Ishikawa (cell line): ENCODE measurements around the gene TMEM200A.

Source experiments
- CEBPB ChIP-seq: IDR thresholded peaks from 2 replicates; pipeline ENCODE4 v1.6.1; 2012
- EGR1 ChIP-seq: IDR thresholded peaks from 2 replicates; pipeline ENCODE4 v1.6.1; 2012
- EP300 ChIP-seq: IDR thresholded peaks from 2 replicates; pipeline ENCODE4 v1.6.1; 2012; ENCODE audit warnings: borderline replicate concordance
- RAD21 ChIP-seq: IDR thresholded peaks from 2 replicates; pipeline ENCODE4 v1.6.1; 2012; ENCODE audit warnings: low read depth
- TAF1 ChIP-seq: IDR thresholded peaks from 2 replicates; pipeline ENCODE4 v1.6.1; 2012; ENCODE audit warnings: low read depth, mild to moderate bottlenecking
- TEAD4 ChIP-seq: IDR thresholded peaks from 2 replicates; pipeline ENCODE4 v1.6.1; 2012
- USF1 ChIP-seq: IDR thresholded peaks from 2 replicates; pipeline ENCODE4 v1.6.1; 2012
- YY1 ChIP-seq: IDR thresholded peaks from 2 replicates; pipeline ENCODE4 v1.6.1; 2012; ENCODE audit warnings: low read depth
- TF ChIP-seq, protein P1 (sequence below): IDR thresholded peaks from 2 replicates; pipeline ENCODE4 v1.6.1; 2012; ENCODE audit warnings: low read depth, mild to moderate bottlenecking
- TF ChIP-seq, protein P2 (sequence below): IDR thresholded peaks from 2 replicates; pipeline ENCODE4 v1.6.1; 2012

GRCh38 chr6:130423044-130423443, 57.2 kb downstream of the TMEM200A start:
- TF ChIP-seq, protein P1, sequence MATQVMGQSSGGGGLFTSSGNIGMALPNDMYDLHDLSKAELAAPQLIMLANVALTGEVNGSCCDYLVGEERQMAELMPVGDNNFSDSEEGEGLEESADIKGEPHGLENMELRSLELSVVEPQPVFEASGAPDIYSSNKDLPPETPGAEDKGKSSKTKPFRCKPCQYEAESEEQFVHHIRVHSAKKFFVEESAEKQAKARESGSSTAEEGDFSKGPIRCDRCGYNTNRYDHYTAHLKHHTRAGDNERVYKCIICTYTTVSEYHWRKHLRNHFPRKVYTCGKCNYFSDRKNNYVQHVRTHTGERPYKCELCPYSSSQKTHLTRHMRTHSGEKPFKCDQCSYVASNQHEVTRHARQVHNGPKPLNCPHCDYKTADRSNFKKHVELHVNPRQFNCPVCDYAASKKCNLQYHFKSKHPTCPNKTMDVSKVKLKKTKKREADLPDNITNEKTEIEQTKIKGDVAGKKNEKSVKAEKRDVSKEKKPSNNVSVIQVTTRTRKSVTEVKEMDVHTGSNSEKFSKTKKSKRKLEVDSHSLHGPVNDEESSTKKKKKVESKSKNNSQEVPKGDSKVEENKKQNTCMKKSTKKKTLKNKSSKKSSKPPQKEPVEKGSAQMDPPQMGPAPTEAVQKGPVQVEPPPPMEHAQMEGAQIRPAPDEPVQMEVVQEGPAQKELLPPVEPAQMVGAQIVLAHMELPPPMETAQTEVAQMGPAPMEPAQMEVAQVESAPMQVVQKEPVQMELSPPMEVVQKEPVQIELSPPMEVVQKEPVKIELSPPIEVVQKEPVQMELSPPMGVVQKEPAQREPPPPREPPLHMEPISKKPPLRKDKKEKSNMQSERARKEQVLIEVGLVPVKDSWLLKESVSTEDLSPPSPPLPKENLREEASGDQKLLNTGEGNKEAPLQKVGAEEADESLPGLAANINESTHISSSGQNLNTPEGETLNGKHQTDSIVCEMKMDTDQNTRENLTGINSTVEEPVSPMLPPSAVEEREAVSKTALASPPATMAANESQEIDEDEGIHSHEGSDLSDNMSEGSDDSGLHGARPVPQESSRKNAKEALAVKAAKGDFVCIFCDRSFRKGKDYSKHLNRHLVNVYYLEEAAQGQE = no peak
- TF ChIP-seq RAD21 (no peak), EP300 (no peak), YY1 (no peak), TEAD4 (no peak), USF1 (no peak), EGR1 (no peak), CEBPB (no peak), TAF1 (no peak)
- TF ChIP-seq, protein P2, sequence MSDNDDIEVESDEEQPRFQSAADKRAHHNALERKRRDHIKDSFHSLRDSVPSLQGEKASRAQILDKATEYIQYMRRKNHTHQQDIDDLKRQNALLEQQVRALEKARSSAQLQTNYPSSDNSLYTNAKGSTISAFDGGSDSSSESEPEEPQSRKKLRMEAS = no peak
